CD4-positive, alpha-beta T cell treated with Interleukin-4 for 1 hour (primary cell): ENCODE data around the gene EDNRA.
"Not testable (repeated sequence)": the region's sequence is repeated elsewhere in the genome, so short reads cannot be mapped to it uniquely, and the experiment has no call there.

ENCODE experiments used
- DNase-seq, 2 donors: peaks; one replicate each; pipeline ENCODE4 v3.0.0-alpha.2; 2020 to 2022

Gene EDNRA

GRCh38 chr4:147480891-147481576 is at the start of gene EDNRA:
Gene EDNRA (plus strand): TSS chr4:147481097. CDS start chr4:147485682, 4,585 bp downstream.
- DNase-seq, result no peak

GRCh38 chr4:147434370-147434769 is 46.5 kb upstream of the EDNRA start:
- not testable (repeated sequence) for DNase-seq

- no peak for DNase-seq
These were observed 40.5 kb upstream of the EDNRA start for GRCh38 chr4:147440442-147440841.

- no peak for DNase-seq
These were observed 33.1 kb upstream of the EDNRA start for GRCh38 chr4:147447786-147448185.

GRCh38 chr4:147453561-147454141 is 27.2 kb upstream of the EDNRA start:
- no peak for DNase-seq

- DNase-seq, result no peak
These were observed 24.2 kb upstream of the EDNRA start for GRCh38 chr4:147456706-147457105.

- no peak for DNase-seq
These were observed 19.7 kb upstream of the EDNRA start for GRCh38 chr4:147461161-147461560.

- no peak for DNase-seq
These were observed 17.8 kb upstream of the EDNRA start for GRCh38 chr4:147463065-147463464.

GRCh38 chr4:147465461-147465860 is 15.4 kb upstream of the EDNRA start:
- no peak for DNase-seq

GRCh38 chr4:147477439-147477838 is 3.5 kb upstream of the EDNRA start:
- no peak for DNase-seq

GRCh38 chr4:147479376-147479775 is 1.5 kb upstream of the EDNRA start:
- DNase-seq, result no peak

- DNase-seq, result no peak
These were observed 1.1 kb upstream of the EDNRA start for GRCh38 chr4:147479786-147480185.

- no peak for DNase-seq
These were observed 401 bp upstream of the EDNRA start for GRCh38 chr4:147480502-147480890.

- DNase-seq, result no peak
These were observed 746 bp downstream of the EDNRA start for GRCh38 chr4:147481577-147482109.

- DNase-seq, result no peak
These were observed 1.4 kb downstream of the EDNRA start for GRCh38 chr4:147482281-147482680.

GRCh38 chr4:147485167-147485566 is 4.3 kb downstream of the EDNRA start:
- no peak for DNase-seq

- no peak for DNase-seq
These were observed 6.7 kb downstream of the EDNRA start for GRCh38 chr4:147487616-147488015.

GRCh38 chr4:147488556-147488955 is 7.7 kb downstream of the EDNRA start:
- no peak for DNase-seq

GRCh38 chr4:147491086-147491485 is 10.2 kb downstream of the EDNRA start:
- no peak for DNase-seq

- DNase-seq, result no peak
These were observed 11.4 kb downstream of the EDNRA start for GRCh38 chr4:147492306-147492705.

GRCh38 chr4:147492761-147493160 is 11.9 kb downstream of the EDNRA start:
- DNase-seq, result no peak

GRCh38 chr4:147493307-147493706 is 12.4 kb downstream of the EDNRA start:
- DNase-seq, result no peak

GRCh38 chr4:147494301-147494700 is 13.4 kb downstream of the EDNRA start:
- DNase-seq, result no peak

GRCh38 chr4:147496500-147496899 is 15.6 kb downstream of the EDNRA start:
- DNase-seq, result no peak
